GM23338 (cell line): Measurements from ENCODE around the gene CACNA1D.

Experiments
- CREB1 ChIP-seq: fragments of 250-450 bp; sonication (Bioruptor Pico); IDR thresholded peaks from 2 replicates; pipeline ENCODE4 v1.5.0; 2020; ENCODE audit warnings: low read depth, mild to moderate bottlenecking, moderate library complexity
- EZH2 ChIP-seq: fragments of 200-600 bp; sonication (generic); IDR thresholded peaks from one replicate; pipeline ENCODE4 v1.8.0; 2017; ENCODE audit warnings: antibody characterized with exemption, mild to moderate bottlenecking, low read depth; ENCODE audit not compliant: unreplicated experiment
- EZH2phosphoT487 ChIP-seq: fragments of 200-600 bp; sonication (generic); IDR thresholded peaks from one replicate; pipeline ENCODE4 v1.8.1; 2018; ENCODE audit warnings: antibody characterized with exemption; ENCODE audit not compliant: unreplicated experiment
- JUNB ChIP-seq: IDR thresholded peaks from one replicate; pipeline ENCODE4 v1.6.1; 2016; ENCODE audit warnings: antibody characterized with exemption; ENCODE audit not compliant: unreplicated experiment
- NANOG ChIP-seq: IDR thresholded peaks from 2 replicates; pipeline ENCODE4 v1.6.1; 2016; ENCODE audit warnings: antibody characterized with exemption, borderline replicate concordance
- POLR2AphosphoS5 ChIP-seq: IDR thresholded peaks from 2 replicates; pipeline ENCODE4 v1.6.1; 2016; ENCODE audit warnings: antibody characterized with exemption, low read depth
- ZNF114 ChIP-seq: fragments of 250-450 bp; sonication (Bioruptor Pico); IDR thresholded peaks from 2 replicates; pipeline ENCODE4 v1.5.0; 2020; ENCODE audit warnings: mild to moderate bottlenecking, moderate library complexity
- TF ChIP-seq, protein P1 (sequence below), 2 experiments: fragments of 200-600 bp in 1 of 2; sonication (generic) in 1 of 2; conservative IDR thresholded peaks; 2 replicates each; pipeline versions ENCODE4 v1.5.1 to v1.6.1; 2016 to 2017; ENCODE audit warnings: antibody characterized with exemption in 2 of 2, low read depth in 2 of 2, mild to moderate bottlenecking in 2 of 2, moderate library complexity in 1 of 2

- no peak for TF ChIP-seq NANOG
- TF ChIP-seq, protein P1, sequence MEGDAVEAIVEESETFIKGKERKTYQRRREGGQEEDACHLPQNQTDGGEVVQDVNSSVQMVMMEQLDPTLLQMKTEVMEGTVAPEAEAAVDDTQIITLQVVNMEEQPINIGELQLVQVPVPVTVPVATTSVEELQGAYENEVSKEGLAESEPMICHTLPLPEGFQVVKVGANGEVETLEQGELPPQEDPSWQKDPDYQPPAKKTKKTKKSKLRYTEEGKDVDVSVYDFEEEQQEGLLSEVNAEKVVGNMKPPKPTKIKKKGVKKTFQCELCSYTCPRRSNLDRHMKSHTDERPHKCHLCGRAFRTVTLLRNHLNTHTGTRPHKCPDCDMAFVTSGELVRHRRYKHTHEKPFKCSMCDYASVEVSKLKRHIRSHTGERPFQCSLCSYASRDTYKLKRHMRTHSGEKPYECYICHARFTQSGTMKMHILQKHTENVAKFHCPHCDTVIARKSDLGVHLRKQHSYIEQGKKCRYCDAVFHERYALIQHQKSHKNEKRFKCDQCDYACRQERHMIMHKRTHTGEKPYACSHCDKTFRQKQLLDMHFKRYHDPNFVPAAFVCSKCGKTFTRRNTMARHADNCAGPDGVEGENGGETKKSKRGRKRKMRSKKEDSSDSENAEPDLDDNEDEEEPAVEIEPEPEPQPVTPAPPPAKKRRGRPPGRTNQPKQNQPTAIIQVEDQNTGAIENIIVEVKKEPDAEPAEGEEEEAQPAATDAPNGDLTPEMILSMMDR (conservative IDR thresholded peaks at IDR 0.05; ENCODE audit: low read depth in 2 of 2) = no peak
- TF ChIP-seq POLR2AphosphoS5 = no peak
- no peak for TF ChIP-seq EZH2phosphoT487
- TF ChIP-seq ZNF114 (CRISPR knock-in tag) = no peak
- no peak for TF ChIP-seq JUNB
- no peak for TF ChIP-seq EZH2
- no peak for TF ChIP-seq CREB1 (CRISPR knock-in tag)
Measured at GRCh38 chr3:53815651-53816050, 321.2 kb downstream of the CACNA1D start.
